Measurements from ENCODE around the gene HMOX2. TPM values are rescaled to one million over a fixed set of nuclear protein-coding genes. Genes with fewer than 3 reads are reported as not detected.

HMOX2 gene
- total and polyA plus RNA-seq, 8 donors, result 12.8 to 29.6 (median 19.8) TPM

GRCh38 chr16:4522051-4522581 lies 45.9 kb downstream of the HMOX2 start:
- intact Hi-C loops (cut with DNase I), result no loop called here
- H3K4me1 ChIP-seq, result peaks cover 0 to 12% (median 9%) of the 10 kb centered on the region in 3 donors
- DNase-seq (peak in 4 of 6 donors; percentile 35 to 70 (median 52)), ATAC-seq (peak in 3 of 4 donors; percentile 36 to 73 (median 71)), FAIRE-seq (no peak)
- no peaks in the 10 kb centered on the region for H3K36me3 ChIP-seq
- peak overlapping the region in 1 of 4 donors; percentile 23 for H3K27ac ChIP-seq
- TF ChIP-seq, protein P1, sequence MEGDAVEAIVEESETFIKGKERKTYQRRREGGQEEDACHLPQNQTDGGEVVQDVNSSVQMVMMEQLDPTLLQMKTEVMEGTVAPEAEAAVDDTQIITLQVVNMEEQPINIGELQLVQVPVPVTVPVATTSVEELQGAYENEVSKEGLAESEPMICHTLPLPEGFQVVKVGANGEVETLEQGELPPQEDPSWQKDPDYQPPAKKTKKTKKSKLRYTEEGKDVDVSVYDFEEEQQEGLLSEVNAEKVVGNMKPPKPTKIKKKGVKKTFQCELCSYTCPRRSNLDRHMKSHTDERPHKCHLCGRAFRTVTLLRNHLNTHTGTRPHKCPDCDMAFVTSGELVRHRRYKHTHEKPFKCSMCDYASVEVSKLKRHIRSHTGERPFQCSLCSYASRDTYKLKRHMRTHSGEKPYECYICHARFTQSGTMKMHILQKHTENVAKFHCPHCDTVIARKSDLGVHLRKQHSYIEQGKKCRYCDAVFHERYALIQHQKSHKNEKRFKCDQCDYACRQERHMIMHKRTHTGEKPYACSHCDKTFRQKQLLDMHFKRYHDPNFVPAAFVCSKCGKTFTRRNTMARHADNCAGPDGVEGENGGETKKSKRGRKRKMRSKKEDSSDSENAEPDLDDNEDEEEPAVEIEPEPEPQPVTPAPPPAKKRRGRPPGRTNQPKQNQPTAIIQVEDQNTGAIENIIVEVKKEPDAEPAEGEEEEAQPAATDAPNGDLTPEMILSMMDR (IDR thresholded peaks at IDR 0.05), result no peak
- 51 to 54% methylated on average over 8 of the region's 8 CpGs for WGBS, 2 donors
- no peak overlapping the region for H3K4me3 ChIP-seq
- no peaks in the 10 kb centered on the region for H3K9me3 ChIP-seq
- no peaks in the 10 kb centered on the region for H3K27me3 ChIP-seq

DNA sequence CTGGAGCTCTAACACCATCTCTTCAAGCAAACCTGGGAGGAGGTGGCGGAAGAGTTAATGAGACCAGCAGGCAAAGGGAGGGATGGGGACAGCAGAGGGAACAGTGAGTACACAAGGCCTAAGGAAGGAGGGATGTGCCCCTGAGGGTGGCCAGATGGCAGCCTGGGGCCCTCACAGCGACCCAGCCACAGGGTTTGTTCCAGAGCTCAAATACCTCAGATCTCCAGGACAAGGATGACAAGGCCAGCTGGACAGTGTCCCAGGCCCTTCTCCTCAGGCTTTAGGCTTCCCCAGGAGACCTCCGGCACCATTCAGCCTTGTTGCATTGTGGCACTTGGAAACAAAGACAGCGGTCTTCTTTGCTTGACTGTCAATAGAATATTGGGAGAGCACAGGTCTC lies 47.5 kb downstream of the HMOX2 start:
- FAIRE-seq (no peak), DNase-seq (peak in 1 of 6 donors; percentile 29), ATAC-seq (no peak)
- intact Hi-C loops (cut with DNase I), result no loop called here
- Histone ChIP-seq H3K9me3 (no peaks in the 10 kb centered on the region), H3K4me1 (peaks cover 4 to 13% (median 10%) of the 10 kb centered on the region in 3 donors), H3K27ac (peak overlapping the region in 1 of 4 donors; percentile 23), H3K27me3 (no peaks in the 10 kb centered on the region), H3K36me3 (no peaks in the 10 kb centered on the region), H3K4me3 (no peak overlapping the region)
- TF ChIP-seq, protein P1 (IDR thresholded peaks at IDR 0.05), result no peak
- 78 to 85% methylated on average over 4 of the region's 4 CpGs for WGBS, 2 donors

DNA sequence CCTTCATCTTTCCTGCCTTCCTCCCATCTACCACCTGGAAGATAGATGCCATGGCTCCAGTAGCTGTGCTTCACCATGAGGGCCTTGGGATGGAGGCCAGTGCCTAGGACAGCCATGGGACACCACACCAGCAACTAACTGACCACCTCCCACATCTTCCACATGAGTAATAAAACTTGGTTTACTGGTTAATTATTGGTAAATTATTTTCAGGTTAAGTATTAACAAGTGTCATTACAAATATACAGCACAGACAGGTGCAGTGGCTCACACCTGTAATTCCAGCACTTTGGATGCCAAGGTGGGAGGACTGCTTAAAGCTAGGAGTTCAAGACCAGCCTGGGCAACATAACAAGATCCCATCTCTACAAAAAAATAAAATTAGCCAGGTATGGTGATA lies 48.4 kb downstream of the HMOX2 start:
- intact Hi-C loops (cut with DNase I), result no loop called here
- TF ChIP-seq, protein P1 (IDR thresholded peaks at IDR 0.05), result no peak
- ATAC-seq, result no peak
- no peaks in the 10 kb centered on the region for H3K27me3 ChIP-seq
- no peak for FAIRE-seq
- peaks cover 11 to 21% (median 19%) of the 10 kb centered on the region in 3 donors for H3K4me1 ChIP-seq
- no peaks in the 10 kb centered on the region for H3K9me3 ChIP-seq
- no peaks in the 10 kb centered on the region for H3K36me3 ChIP-seq
- DNase-seq, result peak in 1 of 6 donors; percentile 17
- no peak overlapping the region for H3K4me3 ChIP-seq
- peak overlapping the region in 1 of 4 donors; percentile 28 for H3K27ac ChIP-seq

DNA sequence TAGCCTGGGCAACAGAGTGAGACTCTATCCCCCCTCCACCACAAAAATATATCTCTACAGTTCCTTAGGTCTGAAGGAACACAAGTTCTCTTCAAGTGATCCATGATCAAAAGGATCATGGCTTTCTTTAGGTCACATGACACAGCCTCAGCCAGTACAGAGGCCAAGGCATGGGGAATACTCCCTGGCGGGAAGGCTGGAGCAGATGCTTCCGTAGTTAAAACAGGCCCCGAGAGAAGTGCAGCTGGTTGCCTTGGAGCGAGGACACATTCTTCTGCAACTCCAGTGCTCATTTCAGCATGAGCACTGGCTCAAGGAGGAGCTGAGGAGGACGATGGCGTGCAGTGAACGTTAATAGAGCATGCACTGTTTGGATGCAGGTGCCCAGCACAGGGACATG lies 48.9 kb downstream of the HMOX2 start:
- TF ChIP-seq, protein P1 (IDR thresholded peaks at IDR 0.05), result no peak
- peaks cover 16 to 25% (median 23%) of the 10 kb centered on the region in 3 donors for H3K4me1 ChIP-seq
- WGBS, 2 donors, result 64 to 67% methylated on average over 7 of the region's 7 CpGs
- H3K27ac ChIP-seq, result peak overlapping the region in 1 of 4 donors; percentile 28
- FAIRE-seq (no peak), DNase-seq (no peak), ATAC-seq (no peak)
- H3K9me3 ChIP-seq, result no peaks in the 10 kb centered on the region
- H3K36me3 ChIP-seq, result no peaks in the 10 kb centered on the region
- no peaks in the 10 kb centered on the region for H3K27me3 ChIP-seq
- intact Hi-C loops (cut with DNase I), result no loop called here
- H3K4me3 ChIP-seq, result no peak overlapping the region

DNA sequence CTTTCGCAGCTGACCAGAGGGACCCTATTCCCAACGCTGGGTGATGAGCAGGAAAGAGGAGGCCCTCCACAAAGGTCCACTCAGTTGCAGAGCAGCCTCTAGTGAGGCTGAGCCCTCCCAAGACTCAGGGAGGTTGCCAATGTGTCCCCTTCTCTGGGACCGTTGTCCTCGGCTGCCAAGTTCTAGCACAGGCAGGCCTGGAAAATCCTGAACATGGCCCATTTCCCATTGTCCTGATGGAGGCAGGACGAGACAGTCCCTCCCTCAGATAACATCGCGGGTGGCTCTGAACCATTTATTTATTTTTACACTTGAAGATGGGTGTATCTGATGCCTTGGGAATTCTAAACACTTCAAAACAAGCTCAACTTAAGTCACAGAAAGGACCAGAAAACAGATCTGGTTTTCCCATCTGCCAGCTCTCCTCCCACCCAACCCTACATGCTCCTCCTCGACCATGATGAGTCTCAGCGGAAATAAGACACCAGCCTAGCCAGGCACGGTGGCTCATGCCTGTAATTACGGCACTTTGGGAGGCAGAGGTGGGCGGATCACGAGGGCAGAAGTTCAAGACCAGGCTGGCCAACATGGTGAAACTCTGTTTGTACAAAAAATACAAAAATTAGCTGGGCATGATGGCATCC lies 49.6 kb downstream of the HMOX2 start:
- DNase-seq, result peak in 1 of 6 donors; percentile 34
- peaks cover 18 to 25% (median 23%) of the 10 kb centered on the region in 3 donors for H3K4me1 ChIP-seq
- TF ChIP-seq, protein P1 (IDR thresholded peaks at IDR 0.05), result no peak
- H3K9me3 ChIP-seq, result no peaks in the 10 kb centered on the region
- no peak for ATAC-seq
- intact Hi-C loops (cut with DNase I), result no loop called here
- FAIRE-seq, result no peak
- no peak overlapping the region for H3K4me3 ChIP-seq
- H3K27me3 ChIP-seq, result no peaks in the 10 kb centered on the region
- 81 to 86% methylated on average over 13 of the region's 13 CpGs for WGBS, 2 donors
- H3K36me3 ChIP-seq, result no peaks in the 10 kb centered on the region
- H3K27ac ChIP-seq, result no peak overlapping the region

Measured in pancreas (tissue), 10 donors.